Renal cortical epithelial cell (primary cell): Measurements from ENCODE around the gene UBE3B. TPM values are rescaled to one million over a fixed set of nuclear protein-coding genes. Genes with fewer than 3 reads are reported as not detected.

Source experiments
- DNase-seq: peaks from one replicate; pipeline ENCODE4 v3.0.0-alpha.2; 2011; ENCODE audit warnings: low read depth
- total RNA-seq: library from RNA; depleted of rRNA; stranded (reverse); fragments of >200 nt; gene quantifications from 2 replicates; pipeline ENCODE4 v1.2.3, GENCODE V29; 2014

The UBE3B gene
- total RNA-seq, 1 donor from 2014 or later: 78.4 TPM

GRCh38 chr12:109573029-109573913 lies 95.8 kb downstream of the UBE3B start, which contains the start of the genes MMAB and MVK:
MMAB (minus strand) TSS chr12:109573504; CDS start chr12:109573480, 24 bp downstream.
MVK (plus strand) TSS chr12:109573794; CDS start chr12:109574823, 1,029 bp downstream.
- peak; percentile 99 for DNase-seq

- no peak for DNase-seq
These were observed 96.4 kb downstream of the UBE3B start for GRCh38 chr12:109573914-109574244.

GRCh38 chr12:109575683-109576082 lies 98.2 kb downstream of the UBE3B start:
- DNase-seq: no peak

- no peak for DNase-seq
These were observed 99.9 kb downstream of the UBE3B start for GRCh38 chr12:109577311-109577710.

- peak; percentile 95 for DNase-seq
These were observed 101.0 kb downstream of the UBE3B start for GRCh38 chr12:109578330-109578927.

- no peak for DNase-seq
These were observed 102.2 kb downstream of the UBE3B start for GRCh38 chr12:109579639-109580038.

- DNase-seq: no peak
These were observed 102.8 kb downstream of the UBE3B start for GRCh38 chr12:109580272-109580671.

- DNase-seq: peak; percentile 50
These were observed 103.4 kb downstream of the UBE3B start for GRCh38 chr12:109580684-109581333.

- no peak for DNase-seq
These were observed 103.9 kb downstream of the UBE3B start for GRCh38 chr12:109581334-109581691.

- DNase-seq: peak; percentile 80
These were observed 104.4 kb downstream of the UBE3B start for GRCh38 chr12:109581856-109582255.

GRCh38 chr12:109582636-109583035 lies 105.2 kb downstream of the UBE3B start:
- peak; percentile 54 for DNase-seq

GRCh38 chr12:109583733-109584132 lies 106.3 kb downstream of the UBE3B start:
- no peak for DNase-seq

Other genes starting within 250 kb of the UBE3B start
- not detected in 2 replicates for gene FOXN4, start 168.3 kb upstream of the UBE3B start, total RNA-seq
- gene MYO1H, start 129.7 kb upstream of the UBE3B start, total RNA-seq: not detected in 2 replicates
- gene KCTD10, start 334 bp upstream of the UBE3B start, total RNA-seq: 54.0 and 58.3 TPM in 2 replicates
- 16.2 and 34.4 TPM in 2 replicates for gene MMAB, start 95.9 kb downstream of the UBE3B start, total RNA-seq
- 24.3 and 28.8 TPM in 2 replicates for gene MVK, start 96.2 kb downstream of the UBE3B start, total RNA-seq
- gene FAM222A, start 236.2 kb downstream of the UBE3B start, total RNA-seq: 0.35 and 3.1 TPM in 2 replicates